DOHH2 (cell line): ENCODE data around the gene COMMD10.

ENCODE experiments used
- H3F3A ChIP-seq: fragments of 200-600 bp; sonication (generic), shearing (Covaris generic); 2 replicates; pipeline ENCODE4 v1.6.0; 2016; ENCODE audit warnings: antibody characterized with exemption, mild to moderate bottlenecking; ENCODE audit not compliant: control insufficient read depth, insufficient read depth
- H3K27ac ChIP-seq: fragments of 200-600 bp; sonication (generic); 2 replicates; pipeline ENCODE4 v1.5.1; 2014; ENCODE audit warnings: low read depth, mild to moderate bottlenecking, low read length, moderate library complexity
- H3K27me3 ChIP-seq: fragments of 200-600 bp; sonication (generic); 2 replicates; pipeline ENCODE4 v1.6.1; 2014; ENCODE audit warnings: mild to moderate bottlenecking, low read length, mixed read lengths; ENCODE audit not compliant: control insufficient read depth
- H3K36me3 ChIP-seq: fragments of 200-600 bp; sonication (generic); 2 replicates; pipeline ENCODE4 v1.6.1; 2014; ENCODE audit warnings: mild to moderate bottlenecking, low read length, moderate library complexity, mixed read lengths; ENCODE audit not compliant: control insufficient read depth
- H3K4me1 ChIP-seq: fragments of 200-600 bp; sonication (generic); 2 replicates; pipeline ENCODE4 v1.6.1; 2014; ENCODE audit warnings: mild to moderate bottlenecking, low read length, mixed read lengths; ENCODE audit not compliant: control insufficient read depth
- H3K4me2 ChIP-seq: fragments of 200-600 bp; sonication (generic); 2 replicates; pipeline ENCODE4 v1.6.0; 2014; ENCODE audit warnings: mild to moderate bottlenecking, low read length, moderate library complexity
- H3K4me3 ChIP-seq: fragments of 200-600 bp; sonication (generic); 2 replicates; pipeline ENCODE4 v1.5.1; 2014; ENCODE audit warnings: mild to moderate bottlenecking, low read length, mixed read lengths
- H3K79me2 ChIP-seq: fragments of 200-600 bp; sonication (generic); 2 replicates; pipeline ENCODE4 v1.6.1; 2014; ENCODE audit warnings: mild to moderate bottlenecking, low read length, mixed read lengths; ENCODE audit not compliant: control insufficient read depth
- H3K9me2 ChIP-seq: fragments of 200-600 bp; sonication (generic); replicated peaks from 2 replicates; pipeline ENCODE4 v1.6.1; 2014; ENCODE audit warnings: mild to moderate bottlenecking, low read length, mixed read lengths; ENCODE audit not compliant: control insufficient read depth
- H3K9me3 ChIP-seq: fragments of 200-600 bp; sonication (generic); 2 replicates; pipeline ENCODE4 v1.6.1; 2014; ENCODE audit warnings: antibody characterized with exemption, low read length, mixed read lengths; ENCODE audit not compliant: control insufficient read depth, insufficient read depth
- H4K20me1 ChIP-seq: fragments of 200-600 bp; sonication (generic); 2 replicates; pipeline ENCODE4 v1.6.0; 2014; ENCODE audit warnings: low read depth, mild to moderate bottlenecking, antibody characterized with exemption, low read length, moderate library complexity; ENCODE audit not compliant: control insufficient read depth, insufficient read depth
- CTCF ChIP-seq: fragments of 200-600 bp; sonication (generic); IDR thresholded peaks from one replicate; pipeline ENCODE4 v1.5.1; 2014; ENCODE audit warnings: antibody characterized with exemption, mild to moderate bottlenecking, low read depth, low read length; ENCODE audit not compliant: poor library complexity, severe bottlenecking
- EZH2phosphoT487 ChIP-seq: fragments of 200-600 bp; sonication (generic); IDR thresholded peaks from 2 replicates; pipeline ENCODE4 v1.6.1; 2017; ENCODE audit warnings: borderline replicate concordance, mild to moderate bottlenecking, antibody characterized with exemption, low read length, moderate library complexity, mixed read lengths

COMMD10 gene

GRCh38 chr5:116084871-116085715 lies at the start of gene COMMD10:
Gene COMMD10, plus strand, starts transcription at chr5:116085025.
- H3K9me2 ChIP-seq, result no peaks in the 10 kb centered on the region
- H3K4me3 ChIP-seq, result peak within 1 kb of the TSS; percentile 92

GRCh38 chr5:116035123-116035522 lies 49.7 kb upstream of the COMMD10 start:
- no peaks in the 10 kb centered on the region for H3F3A ChIP-seq
- no peaks in the 10 kb centered on the region for H3K79me2 ChIP-seq
- H4K20me1 ChIP-seq, result no peaks in the 10 kb centered on the region
- no peak overlapping the region for H3K27ac ChIP-seq
- H3K9me2 ChIP-seq, result no peaks in the 10 kb centered on the region
- no peaks in the 10 kb centered on the region for H3K9me3 ChIP-seq
- TF ChIP-seq CTCF (no peak), EZH2phosphoT487 (no peak)
- H3K27me3 ChIP-seq, result no peaks in the 10 kb centered on the region
- H3K4me1 ChIP-seq, result peaks cover 62% of the 10 kb centered on the region
- peaks cover 5% of the 10 kb centered on the region for H3K36me3 ChIP-seq
- no peak overlapping the region for H3K4me3 ChIP-seq
- H3K4me2 ChIP-seq, result no peak overlapping the region

More at GRCh38 chr5:116084871-116085715, at the start of gene COMMD10:
- peak within 1 kb of the TSS; percentile 89 for H3K4me2 ChIP-seq
- H3K79me2 ChIP-seq, result peaks cover 63% of the 10 kb centered on the region
- H4K20me1 ChIP-seq, result no peaks in the 10 kb centered on the region
- H3K36me3 ChIP-seq, result peaks cover 29% of the 10 kb centered on the region
- H3K9me3 ChIP-seq, result no peaks in the 10 kb centered on the region
- no peak for TF ChIP-seq CTCF
- TF ChIP-seq EZH2phosphoT487, result no peak
- no peaks in the 10 kb centered on the region for H3K27me3 ChIP-seq
- H3K4me1 ChIP-seq, result peaks cover 17% of the 10 kb centered on the region
- H3F3A ChIP-seq, result 0 out of 2 replicates have a peak, but pooled peaks cover 5% of the 10 kb centered on the region
- peak within 1 kb of the TSS; percentile 49 for H3K27ac ChIP-seq

GRCh38 chr5:116037236-116037822 lies 47.5 kb upstream of the COMMD10 start:
- Histone ChIP-seq H4K20me1 (no peaks in the 10 kb centered on the region), H3K9me3 (no peaks in the 10 kb centered on the region), H3K27ac (peak overlapping the region; percentile 63), H3K79me2 (no peaks in the 10 kb centered on the region), H3K27me3 (no peaks in the 10 kb centered on the region), H3K36me3 (peaks cover 5% of the 10 kb centered on the region), H3K9me2 (no peaks in the 10 kb centered on the region), H3F3A (no peaks in the 10 kb centered on the region), H3K4me3 (no peak overlapping the region; the same call in 1 of the 2 replicates), H3K4me2 (peak overlapping the region; percentile 49), H3K4me1 (peaks cover 56% of the 10 kb centered on the region)
- TF ChIP-seq EZH2phosphoT487, result no peak
- TF ChIP-seq CTCF, result peak; percentile 35
